IPS-NIHi7 (cell line): ENCODE data around the gene LILRB3.
"Not testable (repeated sequence)": the region's sequence is repeated elsewhere in the genome, so short reads cannot be mapped to it uniquely, and the experiment has no call there.

Experiments
- DNase-seq: peaks from one replicate; pipeline ENCODE4 v3.0.0; 2012; ENCODE audit warnings: mixed read lengths; ENCODE audit errors: extremely low spot score

The LILRB3 gene

DNA sequence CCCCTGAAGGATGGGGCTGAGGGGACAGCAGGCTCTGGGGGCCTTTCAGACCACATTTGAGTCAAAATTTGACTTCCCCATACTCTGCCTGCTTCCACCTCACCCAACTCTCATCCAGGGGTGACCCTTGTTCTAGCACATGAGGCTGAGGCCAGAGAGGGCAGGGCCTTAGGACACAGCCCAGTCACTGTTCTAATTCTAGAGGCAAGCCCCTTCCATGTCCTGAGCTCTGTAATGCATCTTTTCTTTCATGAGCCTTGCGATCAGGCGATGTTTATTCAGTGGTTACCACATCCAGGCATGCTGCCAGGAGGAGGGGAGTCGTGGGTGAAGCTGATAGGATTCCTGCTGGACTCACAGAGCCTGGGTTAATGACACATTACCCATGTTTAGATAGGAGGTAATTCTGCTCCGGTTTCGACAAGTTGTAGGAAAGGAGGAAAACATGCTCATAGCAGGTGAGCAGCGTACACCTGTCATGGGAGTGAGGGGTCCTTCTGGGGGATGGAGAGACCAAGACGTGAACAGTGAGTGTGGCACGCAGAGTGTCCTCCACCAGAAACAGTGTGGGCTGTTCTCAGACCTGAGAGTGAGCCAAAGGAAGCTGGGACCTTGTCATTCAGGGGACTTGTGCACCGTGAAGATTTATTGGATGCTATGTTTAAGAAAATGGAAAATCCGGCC is 12.9 kb downstream of the LILRB3 start:
- DNase-seq, result peak; percentile 16

DNA sequence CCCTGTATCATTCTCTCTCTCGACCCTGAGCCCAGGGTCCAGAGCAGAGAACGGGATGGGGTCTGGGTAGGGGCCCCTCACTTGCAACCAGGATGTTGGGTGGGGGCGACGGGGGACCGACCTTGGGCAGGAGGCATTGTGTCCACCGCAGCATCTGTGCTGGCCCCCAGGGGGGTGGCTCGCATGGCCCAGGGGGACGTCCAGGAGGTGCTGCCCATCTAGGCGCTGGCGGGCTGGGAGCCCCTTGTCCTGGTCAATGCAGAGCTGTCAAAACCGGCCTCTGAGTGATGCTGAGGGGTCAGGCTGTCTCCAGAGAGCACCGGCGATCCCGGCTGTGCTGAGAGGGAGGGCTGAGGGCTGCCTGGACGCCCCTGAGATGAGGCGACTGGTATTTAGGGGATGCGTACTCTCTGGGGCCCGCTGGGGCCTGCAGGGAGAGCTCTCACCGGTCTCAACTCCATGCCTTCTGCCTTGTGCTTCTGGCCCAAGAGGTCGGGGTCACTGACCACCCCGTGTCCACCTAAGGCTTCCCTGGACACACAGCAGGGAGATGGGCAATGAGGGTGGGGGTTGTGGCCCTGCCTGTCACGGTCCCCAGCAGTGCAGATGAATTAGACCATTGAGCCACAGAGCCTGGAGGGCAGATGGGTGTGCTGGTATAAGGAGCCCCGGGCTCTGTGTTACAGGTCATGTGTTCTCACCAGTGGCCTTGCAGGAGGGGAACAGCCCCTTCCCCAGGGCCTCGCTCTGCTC is 13.6 kb downstream of the LILRB3 start:
- peak; percentile 18 for DNase-seq

DNA sequence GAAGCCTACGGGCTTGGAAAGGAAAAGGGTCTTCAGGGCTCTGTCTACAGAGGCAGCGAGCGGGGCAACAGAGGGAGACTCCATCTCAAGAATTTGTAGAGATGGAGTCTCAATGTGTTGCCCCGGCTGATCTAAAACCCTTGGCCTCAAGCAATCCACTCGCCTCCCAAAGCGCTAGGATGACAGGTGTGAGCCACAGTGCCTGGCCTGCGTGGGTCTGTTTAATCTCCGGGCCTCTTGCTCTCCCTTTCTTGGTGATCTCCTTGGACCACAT is 14.1 kb downstream of the LILRB3 start:
- no peak for DNase-seq

DNA sequence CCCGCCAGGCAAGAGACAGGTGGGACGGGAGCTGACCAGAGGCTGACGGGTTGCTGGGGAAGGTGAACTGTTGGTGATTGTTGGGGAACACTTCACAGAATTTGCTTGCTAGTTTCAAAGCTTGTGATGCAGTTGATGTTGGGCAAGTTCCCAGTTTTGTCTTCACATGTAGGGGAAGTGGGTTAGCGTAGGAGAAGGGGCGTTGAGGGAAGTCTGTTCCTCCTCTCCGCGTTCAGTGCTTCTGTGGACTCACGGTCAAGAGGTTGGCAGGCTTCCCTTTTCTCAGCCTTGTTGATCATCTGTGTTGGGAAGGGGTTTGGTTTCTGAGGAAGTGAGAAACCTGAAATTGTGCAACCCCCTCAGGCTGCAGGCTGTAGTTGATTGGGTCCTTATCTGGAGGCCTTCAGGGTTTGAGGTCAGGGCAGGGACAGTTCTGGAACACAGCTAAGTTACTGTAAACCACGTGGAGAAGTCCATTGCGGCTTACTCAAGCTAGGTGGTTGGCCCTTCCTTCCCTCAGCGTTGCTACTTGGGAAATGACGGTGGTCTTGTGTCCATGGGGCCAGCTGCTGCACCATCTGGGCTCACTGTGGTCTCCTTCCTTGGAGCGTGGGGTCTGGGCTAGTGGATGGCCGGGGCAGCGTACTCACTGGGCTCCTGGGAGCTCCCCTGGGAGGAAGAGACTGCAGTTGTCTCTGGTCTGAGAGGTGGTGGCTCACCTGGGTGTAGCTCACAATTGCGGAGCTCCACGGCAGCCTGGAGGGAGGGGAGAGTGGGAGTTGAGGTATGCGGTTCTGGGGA is 14.6 kb downstream of the LILRB3 start:
- peak; percentile 25 for DNase-seq

DNA sequence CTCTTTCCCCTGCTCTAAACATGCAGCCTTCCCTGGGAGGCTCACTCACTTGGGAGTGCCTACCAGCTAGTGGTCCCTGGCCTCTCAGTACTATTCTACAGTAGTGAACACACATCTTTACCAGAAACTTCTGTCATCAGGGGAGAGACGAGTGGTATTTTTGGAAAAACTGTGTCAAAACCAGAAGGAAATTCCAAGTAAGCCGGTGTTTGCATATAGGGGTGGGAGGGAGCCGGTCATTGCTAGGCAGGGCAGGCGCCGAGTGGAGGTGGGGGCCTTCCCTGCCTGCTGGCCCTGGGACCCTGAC is 15.2 kb downstream of the LILRB3 start:
- DNase-seq, result no peak

DNA sequence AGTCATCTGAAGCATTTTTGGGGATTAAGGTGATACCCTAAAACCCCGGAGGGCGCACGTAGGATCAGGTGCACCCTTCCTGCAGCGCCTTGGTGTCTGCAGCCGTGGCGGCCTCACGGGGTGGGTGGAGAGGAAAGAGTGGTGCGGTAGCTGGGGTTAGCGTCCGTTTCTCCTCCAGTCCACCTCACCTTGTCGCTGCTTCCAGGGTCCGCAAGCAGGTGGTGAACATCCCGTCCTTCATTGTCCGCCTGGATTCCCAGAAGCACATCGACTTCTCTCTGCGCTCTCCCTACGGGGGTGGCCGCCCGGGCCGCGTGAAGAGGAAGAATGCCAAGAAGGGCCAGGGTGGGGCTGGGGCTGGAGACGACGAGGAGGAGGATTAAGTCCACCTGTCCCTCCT is 15.6 kb downstream of the LILRB3 start:
- not testable (repeated sequence) for DNase-seq

DNA sequence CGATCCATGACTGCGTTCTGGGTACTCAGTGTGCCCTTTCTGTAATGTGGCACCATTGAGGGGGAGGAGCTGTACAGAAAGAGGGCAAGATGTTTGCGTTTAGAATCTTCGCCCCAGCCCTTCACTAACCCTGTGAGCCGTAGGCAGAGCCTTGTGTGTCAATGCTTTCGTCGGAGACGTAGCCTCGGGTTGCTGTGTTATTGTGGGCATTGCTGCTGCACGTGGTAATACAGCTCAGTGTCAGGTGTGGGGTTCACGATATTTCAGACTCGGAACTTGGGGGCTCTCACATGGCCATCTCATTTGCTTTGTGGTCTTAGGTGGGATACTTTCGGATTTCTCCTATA is 16.0 kb downstream of the LILRB3 start:
- DNase-seq, result no peak

DNA sequence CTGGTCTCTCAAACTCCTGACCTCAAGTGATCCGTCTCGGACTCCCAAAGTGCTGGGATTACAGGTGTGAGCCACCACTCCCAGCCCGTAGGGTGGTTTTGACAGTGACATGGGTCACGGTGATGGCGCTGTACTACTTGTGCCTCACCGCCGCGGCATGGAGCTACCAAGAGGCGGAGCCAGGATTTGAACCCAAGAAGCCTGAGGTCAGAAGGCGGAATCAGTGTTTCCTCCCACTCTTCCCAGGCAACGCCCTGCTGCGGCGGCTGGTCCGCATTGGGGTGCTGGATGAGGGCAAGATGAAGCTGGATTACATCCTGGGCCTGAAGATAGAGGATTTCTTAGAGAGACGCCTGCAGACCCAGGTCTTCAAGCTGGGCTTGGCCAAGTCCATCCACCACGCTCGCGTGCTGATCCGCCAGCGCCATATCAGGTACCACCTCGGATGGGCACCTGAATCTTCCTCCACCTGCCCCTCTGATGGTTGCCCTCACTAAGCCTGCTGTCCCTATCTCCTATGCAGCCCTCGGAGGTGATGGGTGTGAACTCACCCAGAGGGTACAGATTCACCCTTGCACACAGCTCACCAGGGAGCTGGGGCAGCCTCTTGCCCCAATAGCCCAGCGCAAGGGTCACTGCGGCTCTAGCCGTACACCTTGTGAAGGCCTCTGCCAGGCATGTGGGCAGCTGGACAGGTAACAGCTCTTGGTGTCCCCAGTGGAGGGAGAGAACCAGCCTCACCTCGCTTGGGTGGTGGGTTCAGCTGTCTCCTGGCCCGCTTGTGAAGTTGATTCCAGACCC is 16.6 kb downstream of the LILRB3 start:
- no peak for DNase-seq

DNA sequence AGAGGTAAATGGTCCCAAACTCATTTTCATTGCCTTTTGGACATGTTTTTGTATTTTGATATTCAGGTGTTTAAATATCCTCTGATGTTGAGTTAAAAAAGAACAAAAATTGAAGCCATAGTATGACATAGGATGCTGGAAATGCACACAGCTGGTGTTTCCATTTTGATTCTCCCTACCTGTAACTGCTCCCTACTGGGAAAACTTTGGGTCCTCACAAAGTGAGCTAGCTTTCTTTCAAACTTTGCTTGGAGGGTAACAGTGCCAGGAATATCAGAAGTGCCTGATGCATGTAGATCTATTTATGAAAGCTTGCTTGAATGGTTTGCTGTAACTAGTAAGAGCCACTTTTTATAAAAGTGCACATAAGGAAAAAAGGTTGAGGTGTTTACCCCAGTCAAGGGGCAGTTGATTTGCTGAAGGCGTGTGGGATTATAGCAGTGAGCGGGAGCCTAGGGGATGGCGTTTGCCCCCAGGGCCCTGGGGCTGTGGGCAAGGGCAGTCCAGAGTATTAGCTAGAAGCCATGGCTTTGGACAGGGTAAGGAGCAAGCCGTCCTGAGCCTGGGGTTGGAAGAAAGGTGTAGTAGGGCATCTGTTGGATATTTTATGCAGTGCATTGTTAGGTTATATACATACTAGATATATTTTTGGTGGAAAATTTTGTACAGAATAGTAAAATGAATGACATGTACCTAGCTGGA is 17.9 kb downstream of the LILRB3 start:
- DNase-seq, result no peak

DNA sequence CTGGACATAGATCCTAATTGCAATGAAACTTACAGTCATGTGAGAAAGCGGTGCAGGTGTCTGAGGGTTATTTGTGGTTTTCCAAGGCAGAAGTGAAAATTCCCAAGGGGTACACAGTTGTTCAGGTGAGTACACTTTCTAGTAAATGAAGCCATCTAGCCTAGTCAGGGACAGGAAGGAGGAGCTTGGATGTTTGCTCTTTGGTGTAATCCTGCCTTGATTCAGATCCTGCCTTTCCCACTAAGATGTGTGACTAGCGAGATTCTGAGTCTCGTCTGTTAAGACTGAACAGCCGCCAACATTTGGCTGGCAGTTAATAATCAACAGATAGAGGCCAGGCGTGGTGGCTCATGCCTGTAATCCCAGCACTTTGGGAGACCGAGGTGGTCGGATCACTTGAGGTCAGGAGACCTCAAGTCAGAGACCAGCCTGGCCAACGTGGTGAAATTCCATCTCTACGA is 19.6 kb downstream of the LILRB3 start:
- no peak for DNase-seq

DNA sequence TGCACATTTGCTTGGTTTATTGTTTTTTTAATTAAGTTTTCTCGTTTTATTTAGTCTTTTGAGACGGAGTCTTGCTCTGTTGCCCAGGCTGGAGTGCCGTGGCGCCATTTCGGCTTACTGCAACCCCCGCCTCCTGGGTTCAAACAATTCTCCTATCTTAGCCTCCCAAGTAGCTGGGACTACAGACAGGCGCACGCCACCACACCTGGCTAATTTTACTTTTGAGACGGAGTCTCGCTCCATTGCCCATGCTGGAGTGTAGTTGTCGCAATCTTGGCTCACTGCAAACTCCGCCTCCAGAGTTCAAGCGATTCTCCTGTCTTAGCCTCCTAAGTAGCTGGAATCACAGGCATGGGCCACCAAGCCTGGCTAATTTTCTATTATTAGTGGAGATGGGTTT is 20.8 kb downstream of the LILRB3 start:
- DNase-seq, result no peak

DNA sequence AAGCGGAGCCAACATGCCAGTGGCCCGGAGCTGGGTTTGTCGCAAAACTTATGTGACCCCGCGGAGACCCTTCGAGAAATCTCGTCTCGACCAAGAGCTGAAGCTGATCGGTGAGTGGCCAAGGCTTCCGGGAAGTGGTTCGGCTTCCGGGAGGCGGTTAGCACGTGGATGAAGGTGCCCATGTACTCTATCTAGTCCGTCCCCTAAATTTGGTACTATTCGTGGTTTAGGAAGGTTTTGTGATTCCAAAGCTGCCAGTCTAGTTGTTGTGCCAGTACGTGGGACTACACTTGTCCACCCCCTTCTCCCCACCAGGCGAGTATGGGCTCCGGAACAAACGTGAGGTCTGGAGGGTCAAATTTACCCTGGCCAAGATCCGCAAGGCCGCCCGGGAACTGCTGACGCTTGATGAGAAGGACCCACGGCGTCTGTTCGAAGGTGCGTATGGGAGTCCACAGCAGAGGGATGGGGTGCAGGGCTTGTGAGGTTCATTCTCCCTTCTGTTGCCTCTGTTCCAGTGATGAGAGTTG is 21.6 kb downstream of the LILRB3 start:
- no peak for DNase-seq

DNA sequence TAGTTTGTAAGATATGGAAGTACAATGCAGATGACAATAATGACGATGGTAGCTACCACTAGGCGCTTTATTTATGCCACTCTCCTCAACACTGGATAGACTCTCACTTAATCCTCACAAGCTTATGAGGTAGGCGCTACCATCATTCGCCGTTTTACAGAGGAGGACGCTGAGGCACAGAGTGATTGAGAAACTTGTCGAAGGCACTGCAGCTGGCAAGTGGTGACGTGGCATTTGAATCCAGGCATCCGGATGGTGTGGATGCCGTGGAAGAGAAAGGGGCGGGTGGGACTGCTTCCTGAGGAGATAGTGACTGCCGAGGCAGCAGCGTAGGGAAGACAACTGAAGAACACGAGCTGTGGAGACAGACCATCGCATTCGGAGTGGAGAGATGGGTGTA is 23.4 kb downstream of the LILRB3 start:
- no peak for DNase-seq

DNA sequence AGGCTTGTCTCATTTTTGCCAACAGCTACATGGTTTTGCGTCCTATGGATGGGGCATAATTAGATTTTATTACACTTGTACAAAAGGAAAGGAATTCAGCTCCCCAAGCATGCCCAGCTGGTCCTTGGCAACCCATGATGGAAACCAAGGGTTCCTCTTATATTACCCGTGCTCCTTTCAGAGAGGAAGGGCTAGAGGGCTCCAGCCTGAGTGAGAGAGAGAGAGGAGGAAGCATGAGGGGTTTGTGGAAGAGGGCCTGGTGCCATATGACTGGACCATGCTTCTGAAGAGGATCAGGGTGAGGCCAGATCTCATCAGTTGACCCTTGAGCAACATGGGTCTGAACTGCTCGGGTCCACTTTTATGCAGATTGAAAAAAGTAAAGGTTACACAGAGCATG is 25.7 kb downstream of the LILRB3 start:
- no peak for DNase-seq

DNA sequence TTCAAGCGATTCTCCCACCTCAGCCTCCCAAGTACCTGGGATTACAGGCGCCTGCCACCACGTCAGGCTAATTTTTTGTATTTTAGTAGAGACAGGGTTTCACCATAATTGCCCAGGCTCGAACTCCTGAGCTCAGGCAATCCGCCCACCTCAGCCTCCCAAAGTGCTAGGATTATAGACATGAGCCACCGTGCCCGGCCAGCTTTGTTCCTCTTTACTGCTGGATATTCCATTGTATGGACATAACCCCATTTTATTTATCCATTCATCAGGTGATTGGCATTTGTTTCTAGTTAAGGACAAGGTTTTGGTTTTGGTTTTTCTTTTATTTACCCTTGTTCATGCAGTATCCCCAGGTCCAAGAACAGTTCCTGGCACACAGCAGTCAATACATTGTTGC is 26.3 kb downstream of the LILRB3 start:
- DNase-seq, result no peak

DNA sequence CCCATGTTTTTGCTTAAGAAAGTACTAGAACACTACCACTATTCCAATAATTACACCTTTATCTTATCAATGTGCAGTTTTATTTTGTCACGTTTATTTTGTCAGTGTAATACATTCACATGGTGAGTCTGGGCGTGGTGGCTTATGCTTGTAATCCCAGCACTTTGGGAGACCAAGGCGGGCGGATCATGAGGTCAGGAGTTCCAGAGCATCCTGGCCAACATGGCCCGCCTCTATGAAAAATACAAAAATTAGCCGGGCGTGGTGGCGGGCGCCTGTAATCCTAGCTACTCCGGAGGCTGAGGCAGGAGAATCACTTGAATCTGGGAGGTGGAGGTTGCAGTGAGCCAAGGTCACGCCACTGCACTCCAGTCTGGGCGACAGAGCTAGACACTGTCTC is 28.3 kb downstream of the LILRB3 start:
- not testable (repeated sequence) for DNase-seq

DNA sequence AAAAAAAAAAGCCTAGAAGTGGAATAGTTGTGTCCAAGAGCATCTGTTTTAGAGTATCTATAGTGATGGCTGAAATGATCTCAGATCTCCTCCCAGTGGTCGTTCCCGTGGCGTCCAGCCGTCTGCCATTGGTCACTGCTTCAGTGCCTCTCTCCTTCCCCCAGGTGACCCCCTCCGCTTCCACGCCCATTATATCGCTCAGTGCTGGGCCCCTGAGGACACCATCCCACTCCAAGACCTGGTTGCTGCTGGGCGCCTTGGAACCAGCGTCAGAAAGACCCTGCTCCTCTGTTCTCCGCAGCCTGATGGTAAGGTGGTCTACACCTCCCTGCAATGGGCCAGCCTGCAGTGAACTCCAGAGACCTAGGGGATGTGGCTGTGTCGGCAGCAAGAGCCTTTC is 29.8 kb downstream of the LILRB3 start:
- no peak for DNase-seq

DNA sequence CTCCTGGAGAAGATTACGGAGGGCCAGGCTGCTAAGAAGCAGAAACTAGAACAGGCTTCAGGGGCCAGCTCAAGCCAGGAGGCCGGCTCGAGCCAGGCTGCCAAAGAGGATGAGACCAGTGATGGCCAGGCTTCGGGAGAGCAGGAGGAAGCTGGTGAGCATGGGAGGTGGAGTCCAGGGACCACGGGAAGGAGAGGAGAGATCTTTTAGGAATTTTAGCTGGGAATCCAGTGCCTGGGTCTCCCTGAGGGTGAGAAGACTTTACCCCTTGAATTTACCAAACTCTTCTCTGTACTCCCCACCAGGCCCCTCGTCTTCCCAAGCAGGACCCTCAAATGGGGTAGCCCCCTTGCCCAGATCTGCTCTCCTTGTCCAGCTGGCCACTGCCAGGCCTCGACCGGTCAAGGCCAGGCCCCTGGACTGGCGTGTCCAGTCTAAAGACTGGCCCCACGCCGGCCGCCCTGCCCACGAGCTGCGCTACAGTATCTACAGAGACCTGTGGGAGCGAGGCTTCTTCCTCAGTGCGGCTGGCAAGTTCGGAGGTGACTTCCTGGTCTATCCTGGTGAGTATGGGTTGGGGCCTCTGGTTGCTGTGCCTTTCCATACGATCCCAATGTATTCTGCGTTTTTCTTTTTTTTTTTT is 30.9 kb downstream of the LILRB3 start:
- DNase-seq, result no peak

DNA sequence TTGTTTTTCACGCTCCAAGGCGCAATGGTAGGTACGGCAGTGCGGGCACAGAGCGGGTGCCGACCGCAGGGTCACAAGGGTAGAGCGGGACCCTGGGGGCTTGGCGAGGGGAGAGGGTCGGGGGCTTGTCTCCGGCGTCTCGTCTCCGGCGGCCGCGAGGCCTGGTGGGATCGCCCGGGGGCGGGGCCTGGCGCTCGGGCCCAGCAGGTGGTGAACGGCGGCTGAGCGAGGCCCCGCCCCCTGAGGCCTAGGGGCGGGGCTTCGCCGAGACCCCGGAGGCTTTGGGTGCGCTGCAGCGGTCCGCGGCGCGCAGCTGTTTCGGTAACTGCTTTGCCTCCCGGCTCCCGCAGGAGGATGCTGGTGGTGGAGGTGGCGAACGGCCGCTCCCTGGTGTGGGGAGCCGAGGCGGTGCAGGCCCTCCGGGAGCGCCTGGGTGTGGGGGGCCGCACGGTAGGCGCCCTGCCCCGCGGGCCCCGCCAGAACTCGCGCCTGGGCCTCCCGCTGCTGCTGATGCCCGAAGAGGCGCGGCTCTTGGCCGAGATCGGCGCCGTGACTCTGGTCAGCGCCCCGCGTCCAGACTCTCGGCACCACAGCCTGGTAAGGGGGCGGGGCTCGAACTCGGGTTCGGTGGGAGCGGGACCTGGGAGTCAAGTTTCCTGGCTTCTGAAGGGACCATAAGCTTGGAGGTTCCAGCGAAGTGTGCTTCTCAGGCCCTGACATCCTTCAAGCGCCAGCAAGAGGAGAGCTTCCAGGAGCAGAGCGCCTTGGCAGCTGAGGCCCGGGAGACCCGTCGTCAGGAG is 31.6 kb downstream of the LILRB3 start, which contains the start of gene TSEN34:
Gene TSEN34, plus strand, starts transcription at position 298 of the 800 bp plus-strand sequence. Its CDS starts 57 bp downstream, at position 355.
- peak; percentile 61 for DNase-seq

DNA sequence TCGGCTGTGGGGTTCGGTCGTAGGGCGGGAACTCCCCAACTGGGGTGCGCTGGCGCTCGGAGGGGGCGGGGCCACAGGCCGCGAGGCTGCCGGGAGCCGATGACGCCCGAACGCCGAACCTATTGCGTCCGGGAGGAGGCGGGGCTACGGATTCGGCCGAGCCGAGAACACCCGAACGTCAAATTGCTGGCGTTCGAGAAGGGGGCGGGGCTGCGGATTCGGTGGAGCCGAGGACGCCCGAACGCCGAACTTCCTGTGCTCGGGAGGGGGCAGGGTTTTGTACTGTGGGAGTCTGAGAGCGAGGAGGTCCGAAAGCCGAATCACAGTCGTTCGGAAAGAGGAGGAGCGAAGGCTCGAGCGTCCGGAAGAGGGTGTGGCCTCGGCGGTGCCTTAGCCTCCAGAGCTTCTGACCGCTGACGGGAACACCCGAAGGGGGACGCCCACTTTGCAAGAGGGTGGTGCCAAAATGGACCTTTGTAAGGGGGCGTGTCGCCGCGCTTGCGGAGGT is 32.2 kb downstream of the LILRB3 start:
- DNase-seq, result peak; percentile 76
